K562 (cell line): ENCODE results near the gene RIN3. TPM values are rescaled to one million over a fixed set of nuclear protein-coding genes. Genes with fewer than 3 reads are reported as not detected.

Experiments
- ATAC-seq: fragments of 200-7000 bp; cut with Tn5 transposase; 3 replicates; pipeline ENCODE4 v1.9.1; 2020; ENCODE audit warnings: moderate library complexity
- BruUV-seq: library from RNA; stranded (reverse); fragments of 400-500 nt; replicated peaks from 2 replicates; lab custom pipeline; 2021; lab: Mats Ljungman, UMichigan
- CTCF ChIA-PET: fragments of 300-600 bp; formaldehyde crosslinking; extraction: SDS; loops from one replicate; lab custom pipeline; 2021; ENCODE audit warnings: low intra/inter-chr PET ratio; lab: Yijun Ruan, JAX
- POLR2A ChIA-PET: fragments of 300-600, 350-650 bp; sonication (Branson Sonifier 250); formaldehyde crosslinking; extraction: SDS; loops from one replicate; lab custom pipeline; 2021; ENCODE audit warnings: antibody characterized with exemption, inconsistent platforms; lab: Yijun Ruan, JAX
- DNase-seq, 4 experiments: peaks; one replicate each; pipeline versions ENCODE4 v3.0.0 to v3.0.0-alpha.2; 2011 to 2018; ENCODE audit warnings: low spot score in 3 of 4, mixed read lengths in 3 of 4; ENCODE audit errors: extremely low read depth in 1 of 4
- FAIRE-seq: peaks from 2 replicates; lab custom pipeline; 2011; peaks lifted over from hg19 to GRCh38; lab: Jason Lieb, UNC
- H2AFZ ChIP-seq: 2 replicates; pipeline ENCODE4 v1.6.0; 2011; ENCODE audit warnings: low read depth, low read length, control low read depth, inconsistent platforms
- H3K27ac ChIP-seq: fragments of 200-600 bp; 3 replicates; pipeline ENCODE4 v1.8.0; 2011; ENCODE audit warnings: low read depth, mild to moderate bottlenecking, control low read depth, inconsistent platforms, low read length, moderate library complexity, mixed read lengths; ENCODE audit errors: extremely low read depth
- H3K27me3 ChIP-seq, 2 experiments: fragments of 300-600 bp in 1 of 2; 2 replicates in 1 of 2; 3 replicates in 1 of 2; pipeline versions ENCODE4 v1.6.0 to v1.8.0; 2011; ENCODE audit warnings: inconsistent platforms in 2 of 2, low read length in 2 of 2, mild to moderate bottlenecking in 1 of 2, mixed read lengths in 1 of 2, moderate library complexity in 1 of 2; ENCODE audit not compliant: control insufficient read depth in 2 of 2, insufficient read depth in 2 of 2
- H3K36me3 ChIP-seq: fragments of 300-600 bp; 3 replicates; pipeline ENCODE4 v1.8.0; 2011; ENCODE audit warnings: mild to moderate bottlenecking, low read length, inconsistent platforms; ENCODE audit not compliant: control insufficient read depth, insufficient read depth
- H3K4me1 ChIP-seq, 2 experiments: fragments of 200-600 bp in 1 of 2; replicated peaks in 1 of 2; 2 replicates in 1 of 2; 3 replicates in 1 of 2; pipeline versions ENCODE4 v1.5.1 to v1.8.0; 2011; ENCODE audit warnings: inconsistent platforms in 2 of 2, low read length in 2 of 2, mild to moderate bottlenecking in 1 of 2, mixed read lengths in 1 of 2, moderate library complexity in 1 of 2; ENCODE audit not compliant: control insufficient read depth in 2 of 2, insufficient read depth in 2 of 2
- H3K4me2 ChIP-seq: 2 replicates; pipeline ENCODE4 v1.6.1; 2011; ENCODE audit warnings: low read length, control low read depth, inconsistent platforms, mixed read lengths; ENCODE audit not compliant: insufficient read depth
- H3K4me3 ChIP-seq: fragments of 200-600 bp; sonication (generic), shearing (Covaris generic); 2 replicates; pipeline ENCODE4 v1.5.1; 2016; ENCODE audit warnings: control low read depth, inconsistent platforms
- H3K79me2 ChIP-seq: fragments of 200-600 bp; 3 replicates; pipeline ENCODE4 v1.8.0; 2011; ENCODE audit warnings: low read length, inconsistent platforms; ENCODE audit not compliant: control insufficient read depth, insufficient read depth
- H3K9ac ChIP-seq, 2 experiments: 2 replicates each; pipeline versions ENCODE4 v1.6.0 to v1.6.1; 2011; ENCODE audit warnings: low read depth in 2 of 2, low read length in 2 of 2, control low read depth in 1 of 2, inconsistent platforms in 1 of 2, mild to moderate bottlenecking in 1 of 2, mixed read lengths in 1 of 2; ENCODE audit not compliant: insufficient read depth in 1 of 2
- H3K9me1 ChIP-seq: one replicate; pipeline ENCODE4 v1.6.0; 2011; ENCODE audit warnings: inconsistent platforms, mild to moderate bottlenecking, low read length, moderate library complexity; ENCODE audit not compliant: control insufficient read depth, insufficient read depth
- H3K9me3 ChIP-seq: replicated peaks from 2 replicates; pipeline ENCODE4 v1.5.1; 2011; ENCODE audit warnings: low read depth, low read length, inconsistent platforms; ENCODE audit not compliant: control insufficient read depth, insufficient read depth
- H4K20me1 ChIP-seq: replicated peaks from 2 replicates; pipeline ENCODE4 v1.6.1; 2011; ENCODE audit warnings: low read length, inconsistent platforms, mixed read lengths; ENCODE audit not compliant: control insufficient read depth, insufficient read depth
- BCOR ChIP-seq: fragments of 450-650 bp; IDR thresholded peaks from 2 replicates; pipeline ENCODE4 v1.6.1; 2016
- CBFA2T2 ChIP-seq: fragments of 450-650 bp; conservative IDR thresholded peaks from 2 replicates; pipeline ENCODE4 v1.6.1; 2017; ENCODE audit warnings: mild to moderate bottlenecking
- GATAD2A ChIP-seq: fragments of 450-650 bp; IDR thresholded peaks from 2 replicates; pipeline ENCODE4 v1.6.1; 2017
- GTF2F1 ChIP-seq: IDR thresholded peaks from 2 replicates; pipeline ENCODE4 v1.6.1; 2011; ENCODE audit warnings: low read depth, low read length, improper control_type of control experiment
- NR4A1 ChIP-seq, 2 experiments: fragments of 250-450 bp in 1 of 2; fragments of 450-650 bp in 1 of 2; sonication (Bioruptor Pico) in 1 of 2; IDR thresholded peaks; 2 replicates each; pipeline versions ENCODE4 v1.4.0 to v1.6.1; 2016 to 2020; ENCODE audit warnings: mild to moderate bottlenecking in 2 of 2, missing compliant biosample characterization in 1 of 2, missing genetic modification characterization in 1 of 2, moderate library complexity in 1 of 2
- POU5F1 ChIP-seq: fragments of 150-350 bp; IDR thresholded peaks from 2 replicates; pipeline ENCODE4 v1.6.1; 2014; ENCODE audit warnings: borderline replicate concordance, low read length, low read depth, mild to moderate bottlenecking; ENCODE audit not compliant: partially characterized antibody
- RBM34 ChIP-seq: fragments of 200-400 bp; formaldehyde crosslinking; IDR thresholded peaks from 2 replicates; pipeline ENCODE4 v1.6.1; 2018; ENCODE audit warnings: low read length, borderline replicate concordance; ENCODE audit not compliant: insufficient read depth
- SLC30A9 ChIP-seq: fragments of 250-450 bp; sonication (Bioruptor Pico); IDR thresholded peaks from 2 replicates; pipeline ENCODE4 v1.8.0; 2022; ENCODE audit warnings: mild to moderate bottlenecking, moderate library complexity
- SMARCC2 ChIP-seq: fragments of 450-650 bp; IDR thresholded peaks from 2 replicates; pipeline ENCODE4 v1.6.1; 2017; ENCODE audit warnings: antibody characterized with exemption, moderate library complexity, mild to moderate bottlenecking, low read depth
- SOX6 ChIP-seq: fragments of 450-650 bp; IDR thresholded peaks from 2 replicates; pipeline ENCODE4 v1.6.1; 2014; ENCODE audit warnings: mild to moderate bottlenecking
- TAF15 ChIP-seq: fragments of 200-400 bp; formaldehyde crosslinking; IDR thresholded peaks from 2 replicates; pipeline ENCODE4 v1.6.1; 2017; ENCODE audit warnings: mild to moderate bottlenecking, low read depth, low read length, moderate library complexity
- ZBED1 ChIP-seq: IDR thresholded peaks from 2 replicates; pipeline ENCODE4 v1.6.1; 2014
- ZNF41 ChIP-seq: fragments of 250-450 bp; sonication (Bioruptor Pico); conservative IDR thresholded peaks from 2 replicates; pipeline ENCODE4 v1.4.0; 2020; ENCODE audit warnings: mild to moderate bottlenecking
- ZNF431 ChIP-seq: sonication (generic); formaldehyde crosslinking; IDR thresholded peaks from 2 replicates; pipeline ENCODE4 v1.8.0; 2022; ENCODE audit warnings: mild to moderate bottlenecking, missing genetic modification reagents
- ZNF764 ChIP-seq: fragments of 250-450 bp; sonication (Bioruptor Pico); IDR thresholded peaks from 2 replicates; pipeline ENCODE4 v1.4.0; 2020; ENCODE audit warnings: low read depth, mild to moderate bottlenecking, moderate library complexity
- WGBS: fragments of 100-300 bp; shearing (Covaris generic); methylation state at CpG from one replicate; pipeline ENCODE4 v1.1.6; 2016; ENCODE audit warnings: low coverage, mixed read lengths; ENCODE audit not compliant: insufficient coverage; ENCODE audit errors: missing lambda C conversion rate; 5-methylcytosine and 5-hydroxymethylcytosine counted together
- in situ Hi-C: fragments of 300-500 bp; cut with MboI; formaldehyde crosslinking; loops from 4 replicates; pipeline ENCODE4 v1.15.0; 2018; ENCODE audit warnings: inconsistent platforms, mixed read lengths
- intact Hi-C: fragments of 100-400 bp; cut with micrococcal nuclease; formaldehyde crosslinking; loops from 2 replicates; pipeline ENCODE4 v1.14.2; 2022
- polyA plus RNA-seq, 8 experiments: library from polyadenylated mRNA; depleted of rRNA in 4 of 8; stranded (reverse) in 5 of 8; unstranded in 3 of 8; fragments of >200 nt; fragmentation: Nextera tagmentation in 2 of 8; fragmentation: Illumina TruSeq in 1 of 8; extraction: Ambion mirVana in 2 of 8; extraction: Trizol in 1 of 8; gene quantifications; 2 replicates each; pipeline versions ENCODE4 v1.2.1 to v1.2.3, GENCODE V29; 2011 to 2014; ENCODE audit warnings: inconsistent platforms in 1 of 8, missing spikeins in 1 of 8
- total RNA-seq, 7 experiments: library from RNA; depleted of rRNA in 6 of 7; stranded (reverse); fragments of >200 nt in 6 of 7; fragmentation: Illumina TruSeq in 2 of 7; extraction: Trizol in 2 of 7; gene quantifications; 2 replicates each; pipeline versions ENCODE4 v1.2.1 to v1.2.3, GENCODE V29; 2011 to 2021; ENCODE audit warnings: low replicate concordance in 1 of 7

The RIN3 gene
- total and polyA plus RNA-seq, 9 of the 15 experiments (the other 6 are each of a cell fraction or from before 2014, with no cell fraction given) = 0.01 to 0.49 (median 0.08) TPM; not detected in 5

GRCh38 chr14:92582706-92583452 is 69.3 kb downstream of the RIN3 start:
- ATAC-seq (no peak), DNase-seq (no peak), FAIRE-seq (no peak)
- Histone ChIP-seq H3K4me3 (no peak overlapping the region), H3K9me3 (no peaks in the 10 kb centered on the region), H4K20me1 (no peaks in the 10 kb centered on the region), H3K4me2 (no peak overlapping the region), H2AFZ (no peak overlapping the region), H3K27ac (no peak overlapping the region), H3K9me1 (no peaks in the 10 kb centered on the region), H3K79me2 (no peaks in the 10 kb centered on the region), H3K27me3 (peaks cover 0 to 12% of the 10 kb centered on the region in 2 experiments; a peak in 2 of 5 replicates), H3K4me1 (no peaks in the 10 kb centered on the region; a peak in 1 of 5 replicates), H3K9ac (no peak overlapping the region), H3K36me3 (no peaks in the 10 kb centered on the region)
- in situ Hi-C loops = no loop called here
- ChIA-PET CTCF (no interaction called here), POLR2A (no interaction called here)
- TF ChIP-seq GATAD2A (no peak), ZBED1 (no peak), RBM34 (no peak), POU5F1 (no peak), TAF15 (no peak), GTF2F1 (no peak), NR4A1 (CRISPR knock-in tag; IDR thresholded peaks at IDR 0.05) (no peak), NR4A1 (tag; IDR thresholded peaks at IDR 0.05) (no peak), ZNF41 (CRISPR knock-in tag) (no peak), ZNF431 (no peak), SMARCC2 (no peak), SOX6 (no peak), SLC30A9 (CRISPR knock-in tag) (no peak), ZNF764 (CRISPR knock-in tag) (no peak), BCOR (no peak), CBFA2T2 (no peak)
- no TSS peak for BruUV-seq
- WGBS = 3% methylated on average over 8 of the region's 12 CpGs
- intact Hi-C loops = no loop called here
